ELF-1 (cell line): ENCODE data around the gene CDKN1A.

ENCODE experiments used
- DNase-seq: peaks from one replicate; pipeline ENCODE4 v3.0.0-alpha.2; 2016; ENCODE audit warnings: low read depth, low spot score

CDKN1A gene

GRCh38 chr6:36655085-36655724, 23.3 kb upstream of the CDKN1A start:
- no peak for DNase-seq

- DNase-seq: no peak
Measured at GRCh38 chr6:36656441-36656840, 22.1 kb upstream of the CDKN1A start.

DNA sequence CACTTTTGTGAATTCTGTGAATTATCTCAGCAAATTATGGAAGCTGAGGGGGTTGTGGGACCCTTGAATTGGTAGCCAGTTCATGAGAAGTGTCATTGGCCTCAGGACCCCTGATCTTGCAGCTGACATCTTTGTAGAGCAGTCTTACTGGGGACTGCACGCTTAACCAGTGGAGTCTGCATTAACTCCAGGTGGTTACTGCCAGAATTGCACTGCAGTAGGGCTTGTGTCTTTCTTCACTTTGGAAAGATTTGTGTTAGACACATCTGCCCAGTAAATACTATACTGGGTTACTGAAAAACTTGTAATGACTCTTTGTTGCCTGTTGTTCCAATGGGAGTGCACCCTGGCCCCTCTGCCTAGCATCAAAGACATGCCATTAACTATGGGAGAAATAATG, 21.2 kb upstream of the CDKN1A start:
- DNase-seq: no peak

GRCh38 chr6:36657942-36658544, 20.5 kb upstream of the CDKN1A start:
- no peak for DNase-seq

DNA sequence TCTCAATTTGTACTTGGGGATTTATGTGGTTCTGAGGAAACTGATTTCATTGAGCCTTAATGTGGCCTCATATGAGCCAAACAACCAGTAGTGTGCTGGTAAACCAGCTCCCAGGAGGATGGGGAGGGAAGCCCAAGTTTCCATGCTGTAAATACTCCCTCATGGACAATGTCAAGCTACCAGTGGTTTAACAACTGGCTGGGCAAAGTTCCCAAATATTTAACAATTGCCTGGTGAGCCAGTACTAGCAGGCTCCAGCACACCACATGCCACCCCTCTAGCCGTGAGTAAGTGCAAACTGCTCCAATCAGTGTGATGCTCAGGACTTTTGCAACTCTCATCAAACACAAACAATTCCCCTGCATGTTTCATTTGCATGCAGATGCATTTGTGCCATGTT, 19.2 kb upstream of the CDKN1A start:
- no peak for DNase-seq

DNA sequence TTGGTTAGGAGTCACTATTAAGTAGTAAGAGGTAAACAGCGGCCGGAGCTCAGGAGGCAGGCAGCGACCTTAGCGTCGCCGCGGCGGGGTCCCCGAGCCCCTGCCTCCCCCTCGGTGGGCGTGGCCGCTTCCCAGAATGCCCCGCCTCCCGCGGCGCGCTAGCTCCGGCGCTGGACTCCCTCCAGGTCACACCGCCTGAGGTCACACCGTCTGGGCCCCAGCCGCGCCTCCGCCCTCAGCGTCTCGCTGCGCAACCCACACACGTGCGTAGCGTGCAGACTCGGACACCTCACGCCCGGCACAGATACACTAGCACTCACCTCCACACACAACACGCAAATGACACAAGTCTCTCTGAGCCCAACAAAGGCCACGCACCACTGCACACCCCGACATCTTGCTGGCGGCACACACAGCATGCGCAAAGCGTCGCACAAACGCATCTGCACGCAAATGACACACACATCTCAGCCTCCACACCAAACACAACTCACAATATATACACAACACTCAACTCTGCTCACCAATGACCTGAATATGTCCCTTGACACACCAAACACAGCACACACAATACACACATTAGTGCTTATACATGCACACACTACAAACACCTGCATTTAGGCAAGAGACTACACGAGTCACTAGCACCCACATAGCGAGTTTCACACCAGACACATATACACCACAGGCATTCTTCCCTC, 17.6 kb upstream of the CDKN1A start:
- DNase-seq: peak; percentile 88

DNA sequence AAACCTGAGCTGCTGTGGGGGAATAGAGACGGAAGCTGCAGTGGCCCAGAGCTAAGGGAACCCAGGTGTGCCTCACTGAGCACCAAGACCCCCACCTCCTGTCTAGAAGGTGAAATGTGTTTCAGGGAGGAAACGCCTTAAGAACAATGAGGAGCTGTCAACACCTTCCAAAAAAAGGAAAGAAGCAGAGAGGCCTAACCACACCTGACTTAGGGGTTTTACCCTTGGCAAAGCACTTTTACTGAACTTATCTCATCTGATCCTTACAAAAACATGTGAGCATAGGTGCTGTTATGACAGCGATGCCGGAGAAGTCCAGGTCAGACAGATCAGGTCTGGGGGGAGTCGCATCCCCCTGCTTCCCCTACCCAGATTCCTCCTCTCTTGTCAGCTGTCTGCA, 16.1 kb upstream of the CDKN1A start:
- no peak for DNase-seq

- peak; percentile 49 for DNase-seq
Measured at GRCh38 chr6:36662827-36663256, 15.7 kb upstream of the CDKN1A start.

DNA sequence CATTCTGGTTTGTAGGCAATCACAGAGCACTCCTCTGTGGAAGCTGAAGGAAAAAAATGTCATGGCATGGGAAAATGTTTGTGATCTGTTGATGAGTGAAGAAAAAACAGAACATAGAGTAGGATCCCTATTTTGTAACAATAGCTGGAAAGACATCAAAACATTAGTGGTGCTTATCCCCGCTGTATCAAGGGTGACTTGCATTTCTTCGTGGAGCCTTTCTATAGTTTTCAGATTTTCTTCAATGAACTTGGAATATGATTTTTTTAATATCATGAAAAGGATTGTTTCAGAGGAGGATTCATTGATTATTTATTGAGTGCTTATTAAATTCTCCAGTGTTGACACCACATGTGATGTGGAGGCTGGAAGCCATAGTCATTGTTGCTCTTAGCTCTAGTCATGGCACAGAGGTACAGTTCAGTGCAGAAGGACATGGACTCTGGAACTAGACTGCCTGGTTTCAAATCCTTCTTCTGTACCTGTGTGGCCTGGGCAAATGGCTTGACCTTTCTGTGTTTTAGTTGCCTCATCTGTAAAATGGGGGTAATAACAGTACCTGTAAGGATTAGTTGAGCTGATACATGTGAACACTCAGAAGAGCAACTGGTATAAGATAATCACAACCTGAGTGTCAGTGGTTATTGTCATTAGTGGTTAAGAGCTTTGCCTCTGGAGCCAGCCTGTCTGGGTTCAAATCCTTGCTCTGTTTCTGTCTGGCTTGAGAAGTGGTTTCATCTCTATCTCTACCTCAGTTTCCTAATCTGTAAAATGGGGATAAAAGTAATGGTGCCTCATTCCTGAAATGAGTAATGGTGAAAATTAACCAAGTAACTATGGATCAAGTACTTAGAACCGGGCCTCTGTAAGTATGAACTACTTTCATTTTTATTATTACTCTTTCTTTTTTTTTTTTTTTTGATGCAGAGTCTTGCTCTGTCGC, 14.7 kb upstream of the CDKN1A start:
- no peak for DNase-seq

DNA sequence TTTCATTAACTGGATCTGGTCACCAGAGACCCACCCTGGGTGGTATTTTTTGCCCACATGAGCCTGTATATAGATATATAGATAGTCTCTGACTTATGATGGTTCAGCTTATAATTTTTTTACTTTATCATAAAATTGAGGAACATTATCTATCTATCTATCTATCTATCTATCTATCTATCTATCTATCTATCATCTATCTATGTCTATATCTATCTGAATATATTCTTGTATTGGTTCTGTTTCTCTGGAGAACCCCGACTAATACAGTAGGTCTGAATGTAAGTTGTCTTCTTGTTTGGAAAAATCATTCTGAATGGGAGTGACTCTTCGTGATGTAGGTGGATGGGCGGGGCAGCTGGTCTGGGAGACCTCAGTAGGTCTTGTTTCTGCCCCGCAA, 13.3 kb upstream of the CDKN1A start:
- no peak for DNase-seq

DNA sequence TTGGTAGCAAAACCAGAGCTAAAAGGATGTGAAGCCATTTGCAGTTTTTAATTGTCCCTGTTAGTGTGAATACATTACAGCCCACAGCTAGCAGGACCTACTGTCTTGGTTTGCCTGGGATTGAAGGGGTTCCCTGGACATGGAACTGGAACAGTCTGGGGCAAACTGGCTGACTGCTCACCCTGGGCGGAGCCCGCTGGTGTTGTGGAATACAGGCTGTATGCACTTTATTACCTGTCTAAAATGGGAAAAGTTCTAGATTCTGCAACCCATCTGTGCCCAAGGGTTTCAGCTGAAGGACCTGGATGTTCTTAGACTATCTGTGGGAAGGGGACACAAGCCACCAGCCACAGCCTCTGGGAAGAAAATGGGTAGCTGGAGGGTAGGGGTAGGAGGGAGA, 12.2 kb upstream of the CDKN1A start:
- DNase-seq: no peak

DNA sequence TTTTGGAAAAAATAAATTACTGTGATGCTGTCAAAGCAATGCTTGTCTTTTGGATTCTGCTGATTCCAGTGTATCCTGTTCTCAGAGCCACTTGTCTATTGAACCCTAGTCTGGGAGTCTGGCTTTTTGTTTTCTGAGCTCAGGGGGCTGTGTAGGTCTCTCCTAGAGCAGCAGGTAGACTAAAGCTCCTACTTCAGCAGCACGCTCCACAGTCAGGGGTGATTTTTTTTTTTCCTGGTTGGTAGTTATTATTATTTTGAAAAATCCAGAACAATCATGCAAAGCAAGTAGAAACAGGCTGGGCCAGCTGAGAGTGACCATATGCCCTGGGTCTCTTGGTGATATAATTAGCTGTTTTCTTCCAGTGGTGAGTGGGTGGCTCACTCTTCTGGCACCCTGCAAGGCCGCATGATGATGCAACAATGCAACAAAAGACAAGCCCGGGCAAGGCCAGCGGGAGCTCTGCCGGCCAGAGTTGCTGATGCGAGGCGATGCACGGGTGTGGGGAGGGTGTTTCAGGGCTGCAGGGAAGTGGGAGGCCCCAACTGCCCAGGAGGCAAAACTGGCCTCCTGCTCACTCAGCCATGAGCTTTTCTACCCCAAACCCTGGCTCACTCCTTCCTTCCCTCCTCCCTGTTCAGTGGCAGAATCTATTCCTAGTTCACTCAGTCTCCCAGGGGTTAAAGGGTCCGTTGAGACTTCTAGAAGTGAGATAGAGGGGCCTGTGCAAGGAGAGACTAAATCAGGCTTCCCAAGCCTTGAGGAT, 11.5 kb upstream of the CDKN1A start:
- DNase-seq: peak; percentile 82

- no peak for DNase-seq
Measured at GRCh38 chr6:36668591-36668990, 9.9 kb upstream of the CDKN1A start.

- no peak for DNase-seq
Measured at GRCh38 chr6:36669002-36669401, 9.5 kb upstream of the CDKN1A start.

DNA sequence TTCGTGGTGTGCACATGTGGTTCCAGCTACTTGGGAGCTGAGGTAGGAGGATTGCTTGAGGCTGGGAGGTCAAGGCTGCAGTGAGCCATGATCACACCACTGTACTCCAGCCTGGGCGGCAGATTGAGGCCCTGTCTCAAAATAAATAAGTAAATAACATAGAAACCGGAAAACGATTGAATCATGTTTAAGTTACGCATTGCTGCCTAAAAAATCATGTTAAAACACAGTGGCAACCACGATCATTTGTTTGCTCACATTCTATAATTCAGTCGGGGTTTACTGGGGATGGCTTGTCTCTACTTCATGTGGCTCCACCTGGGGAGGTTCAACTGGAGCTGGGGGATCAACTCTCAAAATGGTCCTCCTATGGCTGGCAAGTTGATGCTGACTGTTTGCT, 8.2 kb upstream of the CDKN1A start:
- no peak for DNase-seq

GRCh38 chr6:36671687-36672375, 6.7 kb upstream of the CDKN1A start:
- peak; percentile 48 for DNase-seq

DNA sequence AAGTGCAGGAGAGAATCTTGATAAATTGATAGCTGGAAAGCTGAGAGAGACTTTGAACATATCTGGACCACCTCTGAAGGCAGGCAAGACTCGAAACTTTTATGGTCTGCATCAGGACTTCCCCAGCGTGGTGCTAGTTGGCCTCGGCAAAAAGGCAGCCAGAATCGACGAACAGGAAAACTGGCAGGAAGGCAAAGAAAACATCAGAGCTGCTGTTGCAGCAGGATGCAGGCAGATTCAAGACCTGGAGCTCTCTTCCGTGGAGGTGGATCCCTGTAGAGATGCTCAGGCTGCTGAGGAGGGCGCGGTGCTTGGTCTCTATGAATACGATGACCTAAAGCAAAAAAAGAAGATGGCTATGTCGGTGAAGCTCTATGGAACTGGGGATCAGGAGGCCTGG, 4.6 kb upstream of the CDKN1A start:
- DNase-seq: no peak

GRCh38 chr6:36674942-36675341, 3.6 kb upstream of the CDKN1A start:
- no peak for DNase-seq

- DNase-seq: peak; percentile 53
Measured at GRCh38 chr6:36676141-36677058, 2.1 kb upstream of the CDKN1A start.
